GM23338 (cell line): ENCODE measurements around the gene TMEM178B. TPM values are rescaled to one million over a fixed set of nuclear protein-coding genes. Genes with fewer than 3 reads are reported as not detected.

Experiments
- CREB1 ChIP-seq: fragments of 250-450 bp; sonication (Bioruptor Pico); IDR thresholded peaks from 2 replicates; pipeline ENCODE4 v1.5.0; 2020; ENCODE audit warnings: low read depth, mild to moderate bottlenecking, moderate library complexity
- ZNF331 ChIP-seq: fragments of 250-450 bp; sonication (Bioruptor Pico); IDR thresholded peaks from 2 replicates; pipeline ENCODE4 v1.5.0; 2020; ENCODE audit warnings: low read depth, mild to moderate bottlenecking, moderate library complexity
- ZNF462 ChIP-seq: fragments of 250-450 bp; sonication (Bioruptor Pico); IDR thresholded peaks from 2 replicates; pipeline ENCODE4 v1.5.0; 2020; ENCODE audit warnings: mild to moderate bottlenecking, moderate library complexity
- polyA plus RNA-seq: library from polyadenylated mRNA; unstranded; fragments of >200 nt; fragmentation: Nextera tagmentation; extraction: Ambion mirVana; gene quantifications from 2 replicates; pipeline ENCODE4 v1.2.1, GENCODE V29; 2016
- small RNA-seq: library from RNA; depleted of rRNA; stranded (forward); fragments of <200 nt; gene quantifications from one replicate; pipeline ENCODE3, GENCODE V24; 2014; ENCODE audit warnings: low replicate concordance
- total RNA-seq: library from RNA; depleted of rRNA; stranded (reverse); fragments of >200 nt; shearing (Covaris generic); gene quantifications from 2 replicates; pipeline ENCODE4 v1.2.3, GENCODE V29; 2014; rRNA removed

The TMEM178B gene
- total and polyA plus RNA-seq, 2 experiments from 2014 or later = 4.9 to 15.6 TPM

GRCh38 chr7:141528399-141528798 lies 454.5 kb downstream of the TMEM178B start (continued):
- TF ChIP-seq ZNF462 (CRISPR knock-in tag) (no peak), CREB1 (no peak), ZNF331 (CRISPR knock-in tag) (no peak)

Small RNAs within 50 kb of the gene (small RNA-seq; reads per million reads assigned to genes)
- gene AC006362.1 (not detected), gene RNU4-74P (not detected)

Other genes with a start within 250 kb of the TMEM178B start
- gene BRAF, start 149.1 kb upstream of the TMEM178B start, total RNA-seq = 36.8 and 47.0 TPM in 2 replicates
- 12.3 and 14.6 TPM in 2 replicates for gene BRAF, start 149.1 kb upstream of the TMEM178B start, polyA plus RNA-seq
- gene MRPS33, start 59.1 kb upstream of the TMEM178B start, total RNA-seq = 23.1 and 35.0 TPM in 2 replicates
- gene MRPS33, start 59.1 kb upstream of the TMEM178B start, polyA plus RNA-seq = 134 and 140 TPM in 2 replicates